Measurements from ENCODE around the gene TIMM17A. TPM values are rescaled to one million over a fixed set of nuclear protein-coding genes. Genes with fewer than 3 reads are reported as not detected.

TIMM17A gene
- total RNA-seq, 1 experiment from 2014 or later: 56.1 TPM

DNA sequence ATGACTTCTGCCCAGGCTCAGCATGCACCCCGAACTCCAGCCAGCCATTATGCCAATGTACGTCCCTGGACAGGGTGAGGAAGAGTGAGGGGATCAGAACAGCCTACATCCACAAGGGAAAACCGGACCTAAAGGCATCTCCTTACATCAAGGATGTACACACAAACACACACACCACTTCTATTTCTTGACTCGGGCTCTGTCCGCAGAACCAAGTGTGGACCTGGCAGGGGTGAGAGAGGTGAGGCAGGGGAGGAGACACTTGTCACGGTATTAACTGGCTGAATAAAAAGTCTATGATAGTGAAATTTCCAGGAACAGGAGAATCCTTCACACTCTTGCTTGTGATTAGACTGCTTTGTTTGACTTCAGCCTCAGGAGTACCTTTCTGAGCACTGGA lies 11.3 kb upstream of the TIMM17A start:
- Mint-ChIP-seq H3K27me3 (ENCODE audit: low read depth) (peaks cover 31% of the 10 kb centered on the region), H3K4me1 (peaks cover 41% of the 10 kb centered on the region), H3K4me3 (no peak overlapping the region), H3K27ac (peak overlapping the region; percentile 72; the same call in 1 of the 2 replicates), H3K36me3 (no peaks in the 10 kb centered on the region), H3K9me3 (no peaks in the 10 kb centered on the region)
- TF ChIP-seq KAT7 (CRISPR knock-in tag; IDR thresholded peaks at IDR 0.05; ENCODE audit: borderline replicate concordance) (no peak), JAZF1 (CRISPR knock-in tag; IDR thresholded peaks at IDR 0.05) (no peak), ZNF121 (CRISPR knock-in tag; IDR thresholded peaks at IDR 0.05) (no peak), NR1H2 (CRISPR knock-in tag; IDR thresholded peaks at IDR 0.05) (no peak), NFE2L1 (CRISPR knock-in tag; IDR thresholded peaks at IDR 0.05) (no peak)
- ChIA-PET CTCF (interaction anchor here (1.0 to 3.9 kb wide), 2 partner anchors 45 to 48 kb away, joined by 3 to 85 read pairs; no protein-coding TSS in a partner anchor), POLR2A (no interaction called here)
- ATAC-seq: no peak
- no peak for DNase-seq (ENCODE audit: low spot score)

DNA sequence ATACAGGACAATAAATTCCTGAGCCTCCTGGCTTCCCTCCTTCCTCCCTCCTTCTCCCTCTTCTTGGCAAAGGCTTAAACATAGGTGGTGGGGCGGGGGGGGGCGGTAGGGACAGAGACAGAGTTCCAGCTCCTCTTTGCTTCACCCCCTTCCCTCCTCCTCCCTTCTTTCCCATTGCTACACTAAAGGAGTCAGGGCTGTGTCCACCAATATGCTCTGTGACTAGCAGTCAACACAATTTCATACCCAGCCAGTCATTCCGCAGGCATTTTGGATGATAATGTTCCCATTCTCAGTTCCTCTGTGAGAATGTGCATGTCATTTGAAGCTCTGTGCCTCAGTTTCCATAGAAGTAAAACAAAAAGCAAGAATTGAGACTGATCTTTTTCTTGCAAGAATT lies 10.7 kb upstream of the TIMM17A start:
- no peak overlapping the region for H3K4me3 Mint-ChIP-seq
- ChIA-PET POLR2A (interaction anchor here (2.7 kb wide), 1 partner anchor 49 kb away, joined by 11 read pairs; no protein-coding TSS in a partner anchor), CTCF (interaction anchor here (0.7 to 3.9 kb wide), 8 partner anchors 10 to 169 kb away, joined by 3 to 85 read pairs (median 4); partner anchors contain the start of gene TIMM17A)
- H3K27me3 Mint-ChIP-seq (ENCODE audit: low read depth): peaks cover 32% of the 10 kb centered on the region
- H3K9me3 Mint-ChIP-seq: no peaks in the 10 kb centered on the region
- H3K4me1 Mint-ChIP-seq: peaks cover 41% of the 10 kb centered on the region
- ATAC-seq (no peak), DNase-seq (ENCODE audit: low spot score) (no peak)
- no peaks in the 10 kb centered on the region for H3K36me3 Mint-ChIP-seq
- no peak for TF ChIP-seq ESRRA (CRISPR knock-in tag; IDR thresholded peaks at IDR 0.05; ENCODE audit: borderline replicate concordance)
- no peak for TF ChIP-seq MXD4 (CRISPR knock-in tag; IDR thresholded peaks at IDR 0.05; ENCODE audit: borderline replicate concordance)
- TF ChIP-seq PRDM15 (CRISPR knock-in tag; IDR thresholded peaks at IDR 0.05): no peak
- TF ChIP-seq, protein P1, sequence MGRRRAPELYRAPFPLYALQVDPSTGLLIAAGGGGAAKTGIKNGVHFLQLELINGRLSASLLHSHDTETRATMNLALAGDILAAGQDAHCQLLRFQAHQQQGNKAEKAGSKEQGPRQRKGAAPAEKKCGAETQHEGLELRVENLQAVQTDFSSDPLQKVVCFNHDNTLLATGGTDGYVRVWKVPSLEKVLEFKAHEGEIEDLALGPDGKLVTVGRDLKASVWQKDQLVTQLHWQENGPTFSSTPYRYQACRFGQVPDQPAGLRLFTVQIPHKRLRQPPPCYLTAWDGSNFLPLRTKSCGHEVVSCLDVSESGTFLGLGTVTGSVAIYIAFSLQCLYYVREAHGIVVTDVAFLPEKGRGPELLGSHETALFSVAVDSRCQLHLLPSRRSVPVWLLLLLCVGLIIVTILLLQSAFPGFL (CRISPR knock-in tag; IDR thresholded peaks at IDR 0.05; ENCODE audit: borderline replicate concordance): no peak
- TF ChIP-seq ZNF671 (CRISPR knock-in tag; IDR thresholded peaks at IDR 0.05): no peak
- TF ChIP-seq USF1 (CRISPR knock-in tag; IDR thresholded peaks at IDR 0.05): no peak
- TF ChIP-seq KAT7 (CRISPR knock-in tag; IDR thresholded peaks at IDR 0.05; ENCODE audit: borderline replicate concordance): no peak
- TF ChIP-seq ZNF396 (CRISPR knock-in tag; IDR thresholded peaks at IDR 0.05; ENCODE audit: borderline replicate concordance): no peak
- no peak for TF ChIP-seq ZBTB21 (CRISPR knock-in tag; IDR thresholded peaks at IDR 0.05; ENCODE audit: borderline replicate concordance)
- TF ChIP-seq, protein P2, sequence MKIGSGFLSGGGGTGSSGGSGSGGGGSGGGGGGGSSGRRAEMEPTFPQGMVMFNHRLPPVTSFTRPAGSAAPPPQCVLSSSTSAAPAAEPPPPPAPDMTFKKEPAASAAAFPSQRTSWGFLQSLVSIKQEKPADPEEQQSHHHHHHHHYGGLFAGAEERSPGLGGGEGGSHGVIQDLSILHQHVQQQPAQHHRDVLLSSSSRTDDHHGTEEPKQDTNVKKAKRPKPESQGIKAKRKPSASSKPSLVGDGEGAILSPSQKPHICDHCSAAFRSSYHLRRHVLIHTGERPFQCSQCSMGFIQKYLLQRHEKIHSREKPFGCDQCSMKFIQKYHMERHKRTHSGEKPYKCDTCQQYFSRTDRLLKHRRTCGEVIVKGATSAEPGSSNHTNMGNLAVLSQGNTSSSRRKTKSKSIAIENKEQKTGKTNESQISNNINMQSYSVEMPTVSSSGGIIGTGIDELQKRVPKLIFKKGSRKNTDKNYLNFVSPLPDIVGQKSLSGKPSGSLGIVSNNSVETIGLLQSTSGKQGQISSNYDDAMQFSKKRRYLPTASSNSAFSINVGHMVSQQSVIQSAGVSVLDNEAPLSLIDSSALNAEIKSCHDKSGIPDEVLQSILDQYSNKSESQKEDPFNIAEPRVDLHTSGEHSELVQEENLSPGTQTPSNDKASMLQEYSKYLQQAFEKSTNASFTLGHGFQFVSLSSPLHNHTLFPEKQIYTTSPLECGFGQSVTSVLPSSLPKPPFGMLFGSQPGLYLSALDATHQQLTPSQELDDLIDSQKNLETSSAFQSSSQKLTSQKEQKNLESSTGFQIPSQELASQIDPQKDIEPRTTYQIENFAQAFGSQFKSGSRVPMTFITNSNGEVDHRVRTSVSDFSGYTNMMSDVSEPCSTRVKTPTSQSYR (CRISPR knock-in tag; IDR thresholded peaks at IDR 0.05): no peak
- TF ChIP-seq, protein P3, sequence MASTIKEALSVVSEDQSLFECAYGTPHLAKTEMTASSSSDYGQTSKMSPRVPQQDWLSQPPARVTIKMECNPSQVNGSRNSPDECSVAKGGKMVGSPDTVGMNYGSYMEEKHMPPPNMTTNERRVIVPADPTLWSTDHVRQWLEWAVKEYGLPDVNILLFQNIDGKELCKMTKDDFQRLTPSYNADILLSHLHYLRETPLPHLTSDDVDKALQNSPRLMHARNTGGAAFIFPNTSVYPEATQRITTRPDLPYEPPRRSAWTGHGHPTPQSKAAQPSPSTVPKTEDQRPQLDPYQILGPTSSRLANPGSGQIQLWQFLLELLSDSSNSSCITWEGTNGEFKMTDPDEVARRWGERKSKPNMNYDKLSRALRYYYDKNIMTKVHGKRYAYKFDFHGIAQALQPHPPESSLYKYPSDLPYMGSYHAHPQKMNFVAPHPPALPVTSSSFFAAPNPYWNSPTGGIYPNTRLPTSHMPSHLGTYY (CRISPR knock-in tag; IDR thresholded peaks at IDR 0.05): no peak
- TF ChIP-seq GTF2I (CRISPR knock-in tag; conservative IDR thresholded peaks at IDR 0.05): no peak
- TF ChIP-seq ZNF416 (CRISPR knock-in tag; IDR thresholded peaks at IDR 0.05): no peak
- TF ChIP-seq, protein P4, sequence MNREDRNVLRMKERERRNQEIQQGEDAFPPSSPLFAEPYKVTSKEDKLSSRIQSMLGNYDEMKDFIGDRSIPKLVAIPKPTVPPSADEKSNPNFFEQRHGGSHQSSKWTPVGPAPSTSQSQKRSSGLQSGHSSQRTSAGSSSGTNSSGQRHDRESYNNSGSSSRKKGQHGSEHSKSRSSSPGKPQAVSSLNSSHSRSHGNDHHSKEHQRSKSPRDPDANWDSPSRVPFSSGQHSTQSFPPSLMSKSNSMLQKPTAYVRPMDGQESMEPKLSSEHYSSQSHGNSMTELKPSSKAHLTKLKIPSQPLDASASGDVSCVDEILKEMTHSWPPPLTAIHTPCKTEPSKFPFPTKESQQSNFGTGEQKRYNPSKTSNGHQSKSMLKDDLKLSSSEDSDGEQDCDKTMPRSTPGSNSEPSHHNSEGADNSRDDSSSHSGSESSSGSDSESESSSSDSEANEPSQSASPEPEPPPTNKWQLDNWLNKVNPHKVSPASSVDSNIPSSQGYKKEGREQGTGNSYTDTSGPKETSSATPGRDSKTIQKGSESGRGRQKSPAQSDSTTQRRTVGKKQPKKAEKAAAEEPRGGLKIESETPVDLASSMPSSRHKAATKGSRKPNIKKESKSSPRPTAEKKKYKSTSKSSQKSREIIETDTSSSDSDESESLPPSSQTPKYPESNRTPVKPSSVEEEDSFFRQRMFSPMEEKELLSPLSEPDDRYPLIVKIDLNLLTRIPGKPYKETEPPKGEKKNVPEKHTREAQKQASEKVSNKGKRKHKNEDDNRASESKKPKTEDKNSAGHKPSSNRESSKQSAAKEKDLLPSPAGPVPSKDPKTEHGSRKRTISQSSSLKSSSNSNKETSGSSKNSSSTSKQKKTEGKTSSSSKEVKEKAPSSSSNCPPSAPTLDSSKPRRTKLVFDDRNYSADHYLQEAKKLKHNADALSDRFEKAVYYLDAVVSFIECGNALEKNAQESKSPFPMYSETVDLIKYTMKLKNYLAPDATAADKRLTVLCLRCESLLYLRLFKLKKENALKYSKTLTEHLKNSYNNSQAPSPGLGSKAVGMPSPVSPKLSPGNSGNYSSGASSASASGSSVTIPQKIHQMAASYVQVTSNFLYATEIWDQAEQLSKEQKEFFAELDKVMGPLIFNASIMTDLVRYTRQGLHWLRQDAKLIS (CRISPR knock-in tag; IDR thresholded peaks at IDR 0.05; ENCODE audit: borderline replicate concordance): no peak
- TF ChIP-seq, protein P5, sequence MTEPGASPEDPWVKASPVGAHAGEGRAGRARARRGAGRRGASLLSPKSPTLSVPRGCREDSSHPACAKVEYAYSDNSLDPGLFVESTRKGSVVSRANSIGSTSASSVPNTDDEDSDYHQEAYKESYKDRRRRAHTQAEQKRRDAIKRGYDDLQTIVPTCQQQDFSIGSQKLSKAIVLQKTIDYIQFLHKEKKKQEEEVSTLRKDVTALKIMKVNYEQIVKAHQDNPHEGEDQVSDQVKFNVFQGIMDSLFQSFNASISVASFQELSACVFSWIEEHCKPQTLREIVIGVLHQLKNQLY (CRISPR knock-in tag; IDR thresholded peaks at IDR 0.05): no peak
- H3K27ac Mint-ChIP-seq: no peak overlapping the region
